ENCODE results near the gene ARL8B. TPM values are rescaled to one million over a fixed set of nuclear protein-coding genes. Genes with fewer than 3 reads are reported as not detected.
A peak's percentile ranks its signal among the peaks of the same experiment; 100 is the strongest.

The ARL8B gene
- total and polyA plus RNA-seq, 2 of the 8 experiments (the other 6 are each of a cell fraction or from before 2014, with no cell fraction given): 14.5 to 27.8 TPM

DNA sequence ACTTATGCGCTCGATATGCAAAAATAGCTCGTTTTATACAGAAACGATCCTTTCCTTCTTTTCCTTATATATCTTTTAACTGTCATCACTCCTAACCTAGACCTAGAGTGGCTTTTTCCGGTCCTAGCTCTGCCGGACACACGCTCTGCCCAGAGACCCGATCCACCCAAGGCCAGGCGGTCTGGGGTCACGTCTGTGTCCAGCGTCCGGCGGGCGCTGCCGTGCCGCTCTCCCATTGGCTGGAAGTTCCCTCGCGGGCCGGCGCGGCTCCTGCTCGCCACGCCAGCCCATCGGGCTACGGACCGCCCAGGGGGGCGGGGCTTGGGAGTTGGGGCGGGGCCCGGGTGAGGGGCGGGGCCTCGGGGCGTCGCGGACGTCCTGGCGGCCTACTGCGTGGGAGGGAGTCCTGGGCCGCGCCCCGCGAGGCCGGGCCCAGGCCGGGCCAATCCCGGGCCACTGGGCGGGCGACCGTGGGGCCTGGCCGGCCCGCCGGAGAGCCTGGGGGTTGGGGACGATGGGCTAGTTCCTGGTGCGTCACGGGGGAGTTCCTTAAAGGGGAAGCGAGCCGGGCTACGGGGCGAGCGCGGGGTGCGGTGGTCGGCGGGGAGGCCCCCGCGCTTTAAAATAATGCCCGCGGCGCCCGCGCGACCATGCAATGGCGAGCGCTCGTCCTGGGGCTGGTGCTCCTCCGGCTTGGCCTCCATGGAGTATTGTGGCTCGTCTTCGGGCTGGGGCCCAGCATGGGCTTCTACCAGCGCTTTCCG lies 65.2 kb downstream of the ARL8B start, which contains the start of gene EDEM1 (continued):
- TF ChIP-seq BRCA1 (IDR thresholded peaks at IDR 0.05; ENCODE audit: low read depth, low read length) (no peak), SIN3A (conservative IDR thresholded peaks at IDR 0.05 in 1 of 2, IDR thresholded peaks at IDR 0.05 in 1 of 2; ENCODE audit: low read depth in 1 of 2, low read length in 2 of 2) (peak in 1 of 2 experiments; percentile 17; a peak in 1 of 4 replicates), PHF8 (conservative IDR thresholded peaks at IDR 0.05; ENCODE audit: low read depth, low read length) (peak; percentile 73; the same call in 1 of the 2 replicates), KDM5A (IDR thresholded peaks at IDR 0.05; ENCODE audit: low read length) (no peak), POLR2A (IDR thresholded peaks at IDR 0.05; ENCODE audit: control extremely low read depth in 1 of 2, low read depth in 2 of 2, low read length in 2 of 2) (peak; percentile 49 to 64), KDM4A (IDR thresholded peaks at IDR 0.05; ENCODE audit: low read depth, low read length, severe bottlenecking) (peak; percentile 87), TBP (IDR thresholded peaks at IDR 0.05; ENCODE audit: low read depth, low read length) (0 out of 2 replicates have a peak, but pooled peaks have one; percentile 38), POLR2AphosphoS5 (IDR thresholded peaks at IDR 0.05; ENCODE audit: low read depth, low read length) (peak; percentile 8; the same call in 1 of the 2 replicates), KDM1A (IDR thresholded peaks at IDR 0.05; ENCODE audit: borderline replicate concordance, low read length) (no peak), NANOG (IDR thresholded peaks at IDR 0.05; ENCODE audit: insufficient read depth, low read depth, low read length, poor library complexity, severe bottlenecking) (no peak), CHD1 (IDR thresholded peaks at IDR 0.05; ENCODE audit: low read depth, low read length) (no peak), ASH2L (IDR thresholded peaks at IDR 0.05; ENCODE audit: low read length) (peak; percentile 98), SP1 (IDR thresholded peaks at IDR 0.05; ENCODE audit: low read depth, low read length) (0 out of 2 replicates have a peak, but pooled peaks have one; percentile 28)
- TF ChIP-seq, protein P1, sequence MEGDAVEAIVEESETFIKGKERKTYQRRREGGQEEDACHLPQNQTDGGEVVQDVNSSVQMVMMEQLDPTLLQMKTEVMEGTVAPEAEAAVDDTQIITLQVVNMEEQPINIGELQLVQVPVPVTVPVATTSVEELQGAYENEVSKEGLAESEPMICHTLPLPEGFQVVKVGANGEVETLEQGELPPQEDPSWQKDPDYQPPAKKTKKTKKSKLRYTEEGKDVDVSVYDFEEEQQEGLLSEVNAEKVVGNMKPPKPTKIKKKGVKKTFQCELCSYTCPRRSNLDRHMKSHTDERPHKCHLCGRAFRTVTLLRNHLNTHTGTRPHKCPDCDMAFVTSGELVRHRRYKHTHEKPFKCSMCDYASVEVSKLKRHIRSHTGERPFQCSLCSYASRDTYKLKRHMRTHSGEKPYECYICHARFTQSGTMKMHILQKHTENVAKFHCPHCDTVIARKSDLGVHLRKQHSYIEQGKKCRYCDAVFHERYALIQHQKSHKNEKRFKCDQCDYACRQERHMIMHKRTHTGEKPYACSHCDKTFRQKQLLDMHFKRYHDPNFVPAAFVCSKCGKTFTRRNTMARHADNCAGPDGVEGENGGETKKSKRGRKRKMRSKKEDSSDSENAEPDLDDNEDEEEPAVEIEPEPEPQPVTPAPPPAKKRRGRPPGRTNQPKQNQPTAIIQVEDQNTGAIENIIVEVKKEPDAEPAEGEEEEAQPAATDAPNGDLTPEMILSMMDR (IDR thresholded peaks at IDR 0.05; ENCODE audit: control extremely low read depth in 1 of 3, insufficient read depth in 1 of 3, low read depth in 1 of 3, low read length in 3 of 3): no peak
- TF ChIP-seq, protein P2, sequence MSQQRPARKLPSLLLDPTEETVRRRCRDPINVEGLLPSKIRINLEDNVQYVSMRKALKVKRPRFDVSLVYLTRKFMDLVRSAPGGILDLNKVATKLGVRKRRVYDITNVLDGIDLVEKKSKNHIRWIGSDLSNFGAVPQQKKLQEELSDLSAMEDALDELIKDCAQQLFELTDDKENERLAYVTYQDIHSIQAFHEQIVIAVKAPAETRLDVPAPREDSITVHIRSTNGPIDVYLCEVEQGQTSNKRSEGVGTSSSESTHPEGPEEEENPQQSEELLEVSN (IDR thresholded peaks at IDR 0.05): peak; percentile 89

Measured in H1 (cell line).